GM12878 (cell line): Measurements from ENCODE around the gene S100A10. TPM values are rescaled to one million over a fixed set of nuclear protein-coding genes. Genes with fewer than 3 reads are reported as not detected.

ENCODE experiments used
- ATAC-seq: fragments of 200-7000 bp; cut with Tn5 transposase; 3 replicates; pipeline ENCODE4 v1.9.1; 2020; ENCODE audit warnings: mild to moderate bottlenecking, moderate library complexity
- BruUV-seq: library from RNA; stranded (reverse); fragments of 400-500 nt; replicated peaks from 2 replicates; lab custom pipeline; 2021; lab: Mats Ljungman, UMichigan
- CTCF ChIA-PET: fragments of 300-600 bp; sonication (Branson Sonifier 250); formaldehyde crosslinking; extraction: SDS; loops from one replicate; lab custom pipeline; 2021; ENCODE audit warnings: inconsistent platforms; lab: Yijun Ruan, JAX
- POLR2A ChIA-PET: fragments of 350-600 bp; formaldehyde crosslinking; extraction: SDS; loops from one replicate; lab custom pipeline; 2021; ENCODE audit warnings: inconsistent platforms; lab: Charles Lee
- RAD21 ChIA-PET: fragments of 300-600 bp; sonication (Branson Sonifier 250); formaldehyde crosslinking; loops from one replicate; lab custom pipeline; 2023; ENCODE audit warnings: antibody characterized with exemption; ENCODE audit not compliant: unreplicated experiment; lab: Charles Lee
- SMC1A ChIA-PET: fragments of 300-600 bp; sonication (Branson Sonifier 250); formaldehyde crosslinking; loops from one replicate; lab custom pipeline; 2023; ENCODE audit not compliant: unreplicated experiment, uncharacterized antibody; lab: Charles Lee
- DNase-seq: peaks from one replicate; pipeline ENCODE4 v3.0.0-alpha.2; 2011; ENCODE audit warnings: low read depth, low spot score
- FAIRE-seq: peaks from 3 replicates; lab custom pipeline; 2011; peaks lifted over from hg19 to GRCh38; lab: Jason Lieb, UNC
- H2AFZ ChIP-seq: 2 replicates; pipeline ENCODE4 v1.6.0; 2011; ENCODE audit warnings: low read depth, low read length, control low read depth; ENCODE audit not compliant: control insufficient read depth
- H3K27ac ChIP-seq: 2 replicates; pipeline ENCODE4 v1.5.1; 2011; ENCODE audit warnings: control low read depth; ENCODE audit not compliant: control insufficient read depth, insufficient read depth
- H3K27me3 ChIP-seq, 2 experiments: replicated peaks in 1 of 2; 2 replicates each; pipeline versions ENCODE4 v1.6.0 to v1.6.1; 2011; ENCODE audit warnings: low read length in 1 of 2; ENCODE audit not compliant: control insufficient read depth in 2 of 2, insufficient read depth in 2 of 2
- H3K36me3 ChIP-seq, 2 experiments: 2 replicates each; pipeline ENCODE4 v1.5.1; 2011; ENCODE audit warnings: low read length in 1 of 2; ENCODE audit not compliant: control insufficient read depth in 2 of 2, insufficient read depth in 2 of 2
- H3K4me1 ChIP-seq: 2 replicates; pipeline ENCODE4 v1.6.1; 2011; ENCODE audit warnings: mild to moderate bottlenecking, low read length, moderate library complexity, mixed read lengths; ENCODE audit not compliant: control insufficient read depth, insufficient read depth
- H3K4me2 ChIP-seq: 2 replicates; pipeline ENCODE4 v1.6.0; 2011; ENCODE audit warnings: control low read depth; ENCODE audit not compliant: control insufficient read depth, insufficient read depth
- H3K4me3 ChIP-seq: fragments of 200-600 bp; sonication (generic); 2 replicates; pipeline ENCODE4 v1.5.1; 2016
- H3K79me2 ChIP-seq: 2 replicates; pipeline ENCODE4 v1.6.0; 2011; ENCODE audit warnings: low read length; ENCODE audit not compliant: control insufficient read depth, insufficient read depth
- H3K9ac ChIP-seq: 2 replicates; pipeline ENCODE4 v1.8.0; 2011; ENCODE audit warnings: low read length, control low read depth, mixed read lengths; ENCODE audit not compliant: control insufficient read depth, insufficient read depth
- H3K9me3 ChIP-seq: replicated peaks from 3 replicates; pipeline ENCODE4 v1.5.1; 2011; ENCODE audit warnings: mild to moderate bottlenecking, low read length; ENCODE audit not compliant: control insufficient read depth, insufficient read depth
- H4K20me1 ChIP-seq: 2 replicates; pipeline ENCODE4 v1.6.0; 2011; ENCODE audit not compliant: control insufficient read depth, insufficient read depth
- ATF7 ChIP-seq: fragments of 450-650 bp; IDR thresholded peaks from 2 replicates; pipeline ENCODE4 v1.6.1; 2016; ENCODE audit warnings: low read depth, mild to moderate bottlenecking
- BRCA1 ChIP-seq: IDR thresholded peaks from 2 replicates; pipeline ENCODE4 v1.6.1; 2011; ENCODE audit warnings: low read depth, low read length, improper control_type of control experiment
- IKZF2 ChIP-seq, 2 experiments: fragments of 450-650 bp; IDR thresholded peaks; 2 replicates each; pipeline ENCODE4 v1.6.1; 2017; ENCODE audit warnings: mild to moderate bottlenecking in 2 of 2, moderate library complexity in 2 of 2
- POU2F2 ChIP-seq: IDR thresholded peaks from 3 replicates; pipeline ENCODE4 v1.6.1; 2011; ENCODE audit warnings: low read depth, mild to moderate bottlenecking, low read length, borderline replicate concordance
- SUPT20H ChIP-seq: IDR thresholded peaks from 2 replicates; pipeline ENCODE4 v1.6.1; 2011; ENCODE audit warnings: low read depth, mild to moderate bottlenecking, low read length, moderate library complexity, borderline replicate concordance; ENCODE audit not compliant: control insufficient read depth
- WGBS: methylation state at CpG from one replicate; pipeline ENCODE4 v1.1.6; 2016; ENCODE audit warnings: low lambda C conversion rate; ENCODE audit not compliant: insufficient replicate concordance, insufficient coverage; ENCODE audit errors: missing lambda C conversion rate; 5-methylcytosine and 5-hydroxymethylcytosine counted together
- in situ Hi-C: fragments of 300-500 bp; cut with MboI; formaldehyde crosslinking; loops from 9 replicates; pipeline ENCODE4 v1.14.3; 2018; ENCODE audit warnings: mixed read lengths
- intact Hi-C: fragments of 100-400 bp; cut with micrococcal nuclease; formaldehyde crosslinking; loops from one replicate; pipeline ENCODE4 v1.14.2; 2022; ENCODE audit not compliant: unreplicated experiment
- polyA plus RNA-seq, 11 experiments: library from polyadenylated mRNA; depleted of rRNA in 4 of 11; unstranded in 6 of 11; stranded (reverse) in 5 of 11; fragments of >200 nt; fragmentation: Nextera tagmentation in 4 of 11; fragmentation: Illumina TruSeq in 1 of 11; extraction: Ambion mirVana in 4 of 11; extraction: Trizol in 1 of 11; gene quantifications; 1 replicate in 1 of 11; 2 replicates in 10 of 11; pipeline versions ENCODE4 v1.2.1 to v1.2.3, GENCODE V29; 2011 to 2016; ENCODE audit warnings: inconsistent platforms in 2 of 11, missing spikeins in 2 of 11, low read depth in 1 of 11
- total RNA-seq, 4 experiments: library from RNA; depleted of rRNA in 3 of 4; stranded (reverse); fragments of >200 nt in 3 of 4; fragmentation: Illumina TruSeq in 1 of 4; extraction: Trizol in 1 of 4; gene quantifications; 2 replicates each; pipeline versions ENCODE4 v1.2.1 to v1.2.3, GENCODE V29; 2013 to 2021
- TF ChIP-seq, protein P1 (sequence below), 3 experiments: IDR thresholded peaks in 2 of 3; conservative IDR thresholded peaks in 1 of 3; 2 replicates each; pipeline ENCODE4 v1.5.1; 2011; ENCODE audit warnings: low read depth in 3 of 3, low read length in 3 of 3, mild to moderate bottlenecking in 3 of 3, control low read depth in 2 of 3, moderate library complexity in 2 of 3, inconsistent platforms in 1 of 3, mixed read lengths in 1 of 3; ENCODE audit not compliant: control insufficient read depth in 2 of 3, insufficient read depth in 1 of 3; ENCODE audit errors: extremely low read depth in 1 of 3
- TF ChIP-seq, protein P2 (sequence below): fragments of 450-650 bp; formaldehyde crosslinking; IDR thresholded peaks from 2 replicates; pipeline ENCODE4 v1.4.0; 2022; ENCODE audit warnings: mild to moderate bottlenecking, moderate library complexity
- TF ChIP-seq, protein P3 (sequence below): fragments of 150-350 bp; IDR thresholded peaks from 2 replicates; pipeline ENCODE4 v1.6.1; 2016; ENCODE audit warnings: low read depth, low read length
- TF ChIP-seq, protein P4 (sequence below): fragments of 450-650 bp; IDR thresholded peaks from 2 replicates; pipeline ENCODE4 v1.6.1; 2016; ENCODE audit warnings: mild to moderate bottlenecking

The S100A10 gene
- total and polyA plus RNA-seq, 10 of the 15 experiments (the other 5 are each of a cell fraction or from before 2014, with no cell fraction given), result 0.18 to 2.8 (median 0.61) TPM; not detected in 2

DNA sequence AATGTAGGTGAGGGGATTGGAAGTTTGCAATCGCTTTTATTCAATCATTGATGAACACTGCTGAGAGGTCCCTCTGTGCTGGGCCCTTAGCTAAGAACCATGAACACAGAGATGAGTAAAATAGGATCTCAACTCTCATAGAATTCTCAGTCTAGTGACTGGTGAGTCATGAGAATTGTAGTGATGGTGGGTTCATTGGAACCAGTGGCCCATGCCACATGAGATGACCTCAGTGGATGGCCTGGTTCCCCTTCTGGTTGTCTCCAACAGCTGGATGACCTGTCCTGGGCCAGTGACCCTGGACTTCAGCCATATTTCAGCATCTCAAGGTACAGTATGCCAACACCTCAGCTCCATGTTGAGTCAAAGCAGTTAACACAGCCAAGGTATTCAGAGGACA, 21.3 kb upstream of the S100A10 start:
- WGBS, result 0% methylated on average over 1 of the region's 1 CpG
- no TSS peak for BruUV-seq
- ATAC-seq, result no peak; the same call in 1 of the 3 replicates

More for the DNA sequence above, 21.3 kb upstream of the S100A10 start:
- no peaks in the 10 kb centered on the region for H3K9me3 ChIP-seq
- no peaks in the 10 kb centered on the region for H4K20me1 ChIP-seq
- no peak for TF ChIP-seq ATF7
- no peak for TF ChIP-seq IKZF2 (IDR thresholded peaks at IDR 0.05)
- TF ChIP-seq, protein P1, sequence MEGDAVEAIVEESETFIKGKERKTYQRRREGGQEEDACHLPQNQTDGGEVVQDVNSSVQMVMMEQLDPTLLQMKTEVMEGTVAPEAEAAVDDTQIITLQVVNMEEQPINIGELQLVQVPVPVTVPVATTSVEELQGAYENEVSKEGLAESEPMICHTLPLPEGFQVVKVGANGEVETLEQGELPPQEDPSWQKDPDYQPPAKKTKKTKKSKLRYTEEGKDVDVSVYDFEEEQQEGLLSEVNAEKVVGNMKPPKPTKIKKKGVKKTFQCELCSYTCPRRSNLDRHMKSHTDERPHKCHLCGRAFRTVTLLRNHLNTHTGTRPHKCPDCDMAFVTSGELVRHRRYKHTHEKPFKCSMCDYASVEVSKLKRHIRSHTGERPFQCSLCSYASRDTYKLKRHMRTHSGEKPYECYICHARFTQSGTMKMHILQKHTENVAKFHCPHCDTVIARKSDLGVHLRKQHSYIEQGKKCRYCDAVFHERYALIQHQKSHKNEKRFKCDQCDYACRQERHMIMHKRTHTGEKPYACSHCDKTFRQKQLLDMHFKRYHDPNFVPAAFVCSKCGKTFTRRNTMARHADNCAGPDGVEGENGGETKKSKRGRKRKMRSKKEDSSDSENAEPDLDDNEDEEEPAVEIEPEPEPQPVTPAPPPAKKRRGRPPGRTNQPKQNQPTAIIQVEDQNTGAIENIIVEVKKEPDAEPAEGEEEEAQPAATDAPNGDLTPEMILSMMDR (IDR thresholded peaks at IDR 0.05 in 2 of 3, conservative IDR thresholded peaks at IDR 0.05 in 1 of 3; ENCODE audit: control insufficient read depth in 2 of 3, extremely low read depth in 1 of 3, insufficient read depth in 1 of 3, low read depth in 3 of 3, low read length in 3 of 3), result no peak
- TF ChIP-seq, protein P2, sequence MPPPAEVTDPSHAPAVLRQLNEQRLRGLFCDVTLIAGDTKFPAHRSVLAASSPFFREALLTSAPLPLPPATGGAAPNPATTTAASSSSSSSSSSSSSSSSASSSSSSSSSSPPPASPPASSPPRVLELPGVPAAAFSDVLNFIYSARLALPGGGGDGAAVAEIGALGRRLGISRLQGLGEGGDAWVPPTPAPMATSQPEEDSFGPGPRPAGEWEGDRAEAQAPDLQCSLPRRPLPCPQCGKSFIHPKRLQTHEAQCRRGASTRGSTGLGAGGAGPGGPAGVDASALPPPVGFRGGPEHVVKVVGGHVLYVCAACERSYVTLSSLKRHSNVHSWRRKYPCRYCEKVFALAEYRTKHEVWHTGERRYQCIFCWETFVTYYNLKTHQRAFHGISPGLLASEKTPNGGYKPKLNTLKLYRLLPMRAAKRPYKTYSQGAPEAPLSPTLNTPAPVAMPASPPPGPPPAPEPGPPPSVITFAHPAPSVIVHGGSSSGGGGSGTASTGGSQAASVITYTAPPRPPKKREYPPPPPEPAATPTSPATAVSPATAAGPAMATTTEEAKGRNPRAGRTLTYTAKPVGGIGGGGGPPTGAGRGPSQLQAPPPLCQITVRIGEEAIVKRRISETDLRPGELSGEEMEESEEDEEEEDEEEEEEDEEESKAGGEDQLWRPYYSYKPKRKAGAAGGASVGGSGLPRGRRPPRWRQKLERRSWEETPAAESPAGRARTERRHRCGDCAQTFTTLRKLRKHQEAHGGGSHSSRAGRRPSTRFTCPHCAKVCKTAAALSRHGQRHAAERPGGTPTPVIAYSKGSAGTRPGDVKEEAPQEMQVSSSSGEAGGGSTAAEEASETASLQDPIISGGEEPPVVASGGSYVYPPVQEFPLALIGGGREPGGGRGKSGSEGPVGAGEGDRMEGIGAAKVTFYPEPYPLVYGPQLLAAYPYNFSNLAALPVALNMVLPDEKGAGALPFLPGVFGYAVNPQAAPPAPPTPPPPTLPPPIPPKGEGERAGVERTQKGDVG (CRISPR knock-in tag), result no peak
- TF ChIP-seq, protein P3, sequence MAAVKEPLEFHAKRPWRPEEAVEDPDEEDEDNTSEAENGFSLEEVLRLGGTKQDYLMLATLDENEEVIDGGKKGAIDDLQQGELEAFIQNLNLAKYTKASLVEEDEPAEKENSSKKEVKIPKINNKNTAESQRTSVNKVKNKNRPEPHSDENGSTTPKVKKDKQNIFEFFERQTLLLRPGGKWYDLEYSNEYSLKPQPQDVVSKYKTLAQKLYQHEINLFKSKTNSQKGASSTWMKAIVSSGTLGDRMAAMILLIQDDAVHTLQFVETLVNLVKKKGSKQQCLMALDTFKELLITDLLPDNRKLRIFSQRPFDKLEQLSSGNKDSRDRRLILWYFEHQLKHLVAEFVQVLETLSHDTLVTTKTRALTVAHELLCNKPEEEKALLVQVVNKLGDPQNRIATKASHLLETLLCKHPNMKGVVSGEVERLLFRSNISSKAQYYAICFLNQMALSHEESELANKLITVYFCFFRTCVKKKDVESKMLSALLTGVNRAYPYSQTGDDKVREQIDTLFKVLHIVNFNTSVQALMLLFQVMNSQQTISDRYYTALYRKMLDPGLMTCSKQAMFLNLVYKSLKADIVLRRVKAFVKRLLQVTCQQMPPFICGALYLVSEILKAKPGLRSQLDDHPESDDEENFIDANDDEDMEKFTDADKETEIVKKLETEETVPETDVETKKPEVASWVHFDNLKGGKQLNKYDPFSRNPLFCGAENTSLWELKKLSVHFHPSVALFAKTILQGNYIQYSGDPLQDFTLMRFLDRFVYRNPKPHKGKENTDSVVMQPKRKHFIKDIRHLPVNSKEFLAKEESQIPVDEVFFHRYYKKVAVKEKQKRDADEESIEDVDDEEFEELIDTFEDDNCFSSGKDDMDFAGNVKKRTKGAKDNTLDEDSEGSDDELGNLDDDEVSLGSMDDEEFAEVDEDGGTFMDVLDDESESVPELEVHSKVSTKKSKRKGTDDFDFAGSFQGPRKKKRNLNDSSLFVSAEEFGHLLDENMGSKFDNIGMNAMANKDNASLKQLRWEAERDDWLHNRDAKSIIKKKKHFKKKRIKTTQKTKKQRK, result no peak
- TF ChIP-seq POU2F2, result no peak
- no peak for TF ChIP-seq SUPT20H
- TF ChIP-seq BRCA1, result no peak
- TF ChIP-seq, protein P4, sequence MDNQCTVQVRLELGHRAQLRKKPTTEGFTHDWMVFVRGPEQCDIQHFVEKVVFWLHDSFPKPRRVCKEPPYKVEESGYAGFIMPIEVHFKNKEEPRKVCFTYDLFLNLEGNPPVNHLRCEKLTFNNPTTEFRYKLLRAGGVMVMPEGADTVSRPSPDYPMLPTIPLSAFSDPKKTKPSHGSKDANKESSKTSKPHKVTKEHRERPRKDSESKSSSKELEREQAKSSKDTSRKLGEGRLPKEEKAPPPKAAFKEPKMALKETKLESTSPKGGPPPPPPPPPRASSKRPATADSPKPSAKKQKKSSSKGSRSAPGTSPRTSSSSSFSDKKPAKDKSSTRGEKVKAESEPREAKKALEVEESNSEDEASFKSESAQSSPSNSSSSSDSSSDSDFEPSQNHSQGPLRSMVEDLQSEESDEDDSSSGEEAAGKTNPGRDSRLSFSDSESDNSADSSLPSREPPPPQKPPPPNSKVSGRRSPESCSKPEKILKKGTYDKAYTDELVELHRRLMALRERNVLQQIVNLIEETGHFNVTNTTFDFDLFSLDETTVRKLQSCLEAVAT, result no peak
- FAIRE-seq (no peak), DNase-seq (no peak)
- no peak overlapping the region for H3K4me3 ChIP-seq
- intact Hi-C loops (no loop called here), in situ Hi-C loops (no loop called here)
- H2AFZ ChIP-seq, result no peak overlapping the region
- H3K4me1 ChIP-seq, result no peaks in the 10 kb centered on the region
- ChIA-PET RAD21 (interaction anchor here (2.5 kb wide), 1 partner anchor 14 kb away, joined by 7 read pairs; no protein-coding TSS in a partner anchor), CTCF (interaction anchor here (1.2 to 2.5 kb wide), 7 partner anchors 14 to 81 kb away, joined by 3 to 7 read pairs (median 4); partner anchors contain the start of gene S100A11), POLR2A (no interaction called here), SMC1A (interaction anchor here (1.3 kb wide), 1 partner anchor 14 kb away, joined by 3 read pairs; no protein-coding TSS in a partner anchor)
- H3K4me2 ChIP-seq, result no peak overlapping the region
- H3K9ac ChIP-seq, result no peak overlapping the region
- peaks cover 0 to 3% of the 10 kb centered on the region in 2 experiments; a peak in 3 of 4 replicates for H3K27me3 ChIP-seq
- H3K27ac ChIP-seq, result no peak overlapping the region
- H3K36me3 ChIP-seq, result no peaks in the 10 kb centered on the region
- no peaks in the 10 kb centered on the region for H3K79me2 ChIP-seq
